ENCODE results near the gene PPP1R1A. TPM values are rescaled to one million over a fixed set of nuclear protein-coding genes. Genes with fewer than 3 reads are reported as not detected.

PPP1R1A gene
- total and polyA plus RNA-seq, 2 experiments from 2014 or later: 7.6 to 26.9 TPM

GRCh38 chr12:54538136-54538700 is 50.2 kb downstream of the PPP1R1A start (continued):
- no peak for TF ChIP-seq ZNF462 (CRISPR knock-in tag; IDR thresholded peaks at IDR 0.05)
- no peak for TF ChIP-seq POLR2AphosphoS5 (IDR thresholded peaks at IDR 0.05; ENCODE audit: low read depth)
- TF ChIP-seq EZH2 (IDR thresholded peaks at IDR 0.05; ENCODE audit: low read depth, unreplicated experiment): no peak
- no peak for TF ChIP-seq REST (IDR thresholded peaks at IDR 0.05; ENCODE audit: unreplicated experiment)
- no peak for TF ChIP-seq JUNB (IDR thresholded peaks at IDR 0.05; ENCODE audit: unreplicated experiment)
- no peak for TF ChIP-seq ZNF114 (CRISPR knock-in tag; IDR thresholded peaks at IDR 0.05)
- no peak for TF ChIP-seq NANOG (IDR thresholded peaks at IDR 0.05; ENCODE audit: borderline replicate concordance)
